HepG2 (cell line): Measurements from ENCODE around the gene ZFR2. TPM values are rescaled to one million over a fixed set of nuclear protein-coding genes. Genes with fewer than 3 reads are reported as not detected.
A peak's percentile ranks its signal among the peaks of the same experiment; 100 is the strongest.

Source experiments
- ATAC-seq: fragments of 200-7000 bp; cut with Tn5 transposase; 3 replicates; pipeline ENCODE4 v1.9.1; 2020; ENCODE audit warnings: mild to moderate bottlenecking, moderate library complexity
- BruUV-seq: library from RNA; stranded (reverse); fragments of 400-500 nt; replicated peaks from 2 replicates; lab custom pipeline; 2021; lab: Mats Ljungman, UMichigan
- CTCF ChIA-PET: fragments of 300-600 bp; formaldehyde crosslinking; extraction: SDS; loops from one replicate; lab custom pipeline; 2021; ENCODE audit warnings: low total read pairs, inconsistent platforms, low intra/inter-chr PET ratio; lab: Yijun Ruan, JAX
- POLR2A ChIA-PET: fragments of 350-600 bp; sonication (Branson Sonifier 250); formaldehyde crosslinking; loops from one replicate; lab custom pipeline; 2020; ENCODE audit warnings: antibody characterized with exemption, inconsistent platforms; lab: Yijun Ruan, JAX
- DNase-seq: peaks from one replicate; pipeline ENCODE4 v3.0.0-alpha.2; 2015; ENCODE audit warnings: low spot score
- FAIRE-seq: peaks from 3 replicates; lab custom pipeline; 2011; peaks lifted over from hg19 to GRCh38; lab: Jason Lieb, UNC
- H2AFZ ChIP-seq: one replicate; pipeline ENCODE4 v1.6.1; 2011; ENCODE audit warnings: low read length, inconsistent platforms
- H3K27ac ChIP-seq: fragments of 300-600 bp; 3 replicates; pipeline ENCODE4 v1.8.0; 2011; ENCODE audit warnings: mixed run types, mild to moderate bottlenecking, mixed read lengths, low read length, inconsistent platforms; ENCODE audit not compliant: insufficient read depth; ENCODE audit errors: extremely low read length
- H3K27me3 ChIP-seq, 2 experiments: fragments of 200-600 bp in 1 of 2; 2 replicates in 1 of 2; 3 replicates in 1 of 2; pipeline versions ENCODE4 v1.6.0 to v1.8.0; 2011; ENCODE audit warnings: low read length in 2 of 2, mild to moderate bottlenecking in 2 of 2, moderate library complexity in 2 of 2, inconsistent platforms in 1 of 2; ENCODE audit not compliant: insufficient read depth in 2 of 2, control insufficient read depth in 1 of 2
- H3K36me3 ChIP-seq, 2 experiments: fragments of 200-600 bp in 1 of 2; replicated peaks in 1 of 2; 2 replicates in 1 of 2; 3 replicates in 1 of 2; pipeline versions ENCODE4 v1.5.1 to v1.8.0; 2011; ENCODE audit warnings: low read length in 2 of 2, inconsistent platforms in 1 of 2; ENCODE audit not compliant: insufficient read depth in 2 of 2, control insufficient read depth in 1 of 2
- H3K4me1 ChIP-seq: 2 replicates; pipeline ENCODE4 v1.5.1; 2012; ENCODE audit warnings: low read length, inconsistent platforms; ENCODE audit not compliant: insufficient read depth
- H3K4me2 ChIP-seq: 2 replicates; pipeline ENCODE4 v1.6.0; 2011; ENCODE audit warnings: low read depth, low read length, inconsistent platforms
- H3K4me3 ChIP-seq, 3 experiments: fragments of 200-600 bp in 1 of 3; sonication (generic), shearing (Covaris generic) in 1 of 3; replicated peaks in 1 of 3; 2 replicates each; pipeline ENCODE4 v1.5.1; 2011 to 2016; ENCODE audit warnings: low read length in 3 of 3, inconsistent platforms in 2 of 3, low read depth in 2 of 3, mild to moderate bottlenecking in 2 of 3, control low read depth in 1 of 3, mixed read lengths in 1 of 3; ENCODE audit not compliant: insufficient read depth in 1 of 3
- H3K79me2 ChIP-seq: one replicate; pipeline ENCODE4 v1.6.1; 2011; ENCODE audit warnings: low read length, inconsistent platforms; ENCODE audit not compliant: insufficient read depth
- H3K9ac ChIP-seq: 2 replicates; pipeline ENCODE4 v1.6.0; 2011; ENCODE audit warnings: mild to moderate bottlenecking, low read depth, low read length, inconsistent platforms; ENCODE audit not compliant: insufficient read depth
- H3K9me3 ChIP-seq: 2 replicates; pipeline ENCODE4 v1.5.1; 2012; ENCODE audit warnings: mild to moderate bottlenecking, low read length
- H4K20me1 ChIP-seq: 2 replicates; pipeline ENCODE4 v1.6.0; 2011; ENCODE audit warnings: inconsistent platforms, mild to moderate bottlenecking, low read length, moderate library complexity; ENCODE audit not compliant: insufficient read depth
- STAG1 ChIP-seq: sonication (generic); formaldehyde crosslinking; IDR thresholded peaks from 2 replicates; pipeline ENCODE4 v1.4.0; 2020; ENCODE audit warnings: missing genetic modification reagents
- ZBTB33 ChIP-seq: sonication (generic); formaldehyde crosslinking; IDR thresholded peaks from 2 replicates; pipeline ENCODE4 v1.4.0; 2020; ENCODE audit warnings: missing genetic modification reagents
- ZNF446 ChIP-seq: sonication (generic); formaldehyde crosslinking; IDR thresholded peaks from 2 replicates; pipeline ENCODE4 v1.5.0; 2020; ENCODE audit warnings: mild to moderate bottlenecking, missing genetic modification reagents
- ZNF883 ChIP-seq: sonication (generic); formaldehyde crosslinking; IDR thresholded peaks from 2 replicates; pipeline ENCODE4 v1.5.1; 2020; ENCODE audit warnings: mild to moderate bottlenecking, missing genetic modification reagents; ENCODE audit errors: not compliant biosample characterization
- WGBS: methylation state at CpG from one replicate; pipeline ENCODE4 v1.1.6; 2017; ENCODE audit warnings: low lambda C conversion rate; 5-methylcytosine and 5-hydroxymethylcytosine counted together
- in situ Hi-C: cut with HindIII; loops from 2 replicates; pipeline ENCODE4 v1.10.0; 2017; ENCODE audit warnings: low pct_unique_long_range_greater_than_20kb; ENCODE audit not compliant: extremely low pct_ligation_motif_present
- intact Hi-C: fragments of 100-400 bp; cut with micrococcal nuclease; formaldehyde crosslinking; loops from one replicate; pipeline ENCODE4 v1.10.0; 2022; ENCODE audit not compliant: unreplicated experiment
- polyA plus RNA-seq, 8 experiments: library from polyadenylated mRNA; depleted of rRNA in 3 of 8; stranded (reverse) in 7 of 8; unstranded in 1 of 8; fragments of >200 nt; fragmentation: Illumina TruSeq in 4 of 8; extraction: Trizol in 4 of 8; gene quantifications; 2 replicates each; pipeline versions ENCODE4 v1.2.1 to v1.2.3, GENCODE V29; 2011 to 2016; ENCODE audit warnings: low read depth in 4 of 8, missing spikeins in 1 of 8, mixed read lengths in 1 of 8; ENCODE audit not compliant: insufficient read depth in 1 of 8
- total RNA-seq, 5 experiments: library from RNA; depleted of rRNA; stranded (reverse); fragments of >200 nt; fragmentation: Illumina TruSeq; extraction: Trizol; gene quantifications; 2 replicates each; pipeline ENCODE4 v1.2.3, GENCODE V29; 2016; ENCODE audit warnings: low read depth in 1 of 5
- TF ChIP-seq, protein P1 (sequence below): sonication (generic); formaldehyde crosslinking; IDR thresholded peaks from 2 replicates; pipeline ENCODE4 v1.5.0; 2020; ENCODE audit warnings: mild to moderate bottlenecking, missing genetic modification reagents, moderate library complexity

The ZFR2 gene
- total and polyA plus RNA-seq, 2 of the 13 experiments (the other 11 are each of a cell fraction or from before 2014, with no cell fraction given), result 0.37 to 0.69 TPM

DNA sequence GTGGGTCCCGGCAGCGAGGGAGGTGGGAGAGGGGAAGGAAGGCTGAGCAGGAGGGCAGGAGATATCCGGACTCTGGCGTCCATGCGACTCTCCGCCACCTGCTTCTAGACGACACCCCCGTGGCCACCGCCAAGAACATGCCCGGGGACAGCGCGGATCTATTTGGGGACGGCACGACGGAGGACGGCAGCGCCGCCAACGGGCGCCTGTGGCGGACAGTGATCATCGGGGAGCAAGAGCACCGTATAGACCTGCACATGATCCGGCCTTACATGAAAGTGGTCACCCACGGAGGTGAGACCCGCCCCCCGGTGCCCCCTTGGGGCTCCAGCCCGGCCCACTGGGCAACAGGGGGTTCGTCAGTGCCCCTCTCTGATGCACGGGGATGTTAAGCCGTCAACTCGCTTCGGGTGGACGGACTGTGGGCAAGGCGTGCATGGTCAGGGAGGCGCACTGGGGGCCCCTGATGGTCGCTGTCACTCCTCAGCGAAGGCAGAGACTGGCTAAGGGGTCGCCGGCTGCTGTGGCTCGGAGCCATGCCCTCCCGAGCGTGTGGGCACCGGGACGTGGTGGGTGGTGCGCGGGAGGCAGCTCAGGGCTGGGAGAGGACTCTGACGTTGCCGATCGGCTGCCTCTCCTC lies 38.9 kb upstream of the ZFR2 start:
- Histone ChIP-seq H3K27me3 (peaks cover 2 to 24% of the 10 kb centered on the region in 2 experiments; a peak in 4 of 5 replicates), H2AFZ (no peak overlapping the region), H3K36me3 (no peaks in the 10 kb centered on the region), H3K27ac (no peak overlapping the region), H3K9ac (no peak overlapping the region), H3K4me1 (no peaks in the 10 kb centered on the region), H3K4me3 (no peak overlapping the region), H3K9me3 (peaks cover 4% of the 10 kb centered on the region; the same call in 1 of the 2 replicates), H3K4me2 (no peak overlapping the region), H3K79me2 (no peaks in the 10 kb centered on the region)
- in situ Hi-C loops (no loop called here), intact Hi-C loops (no loop called here)
- peak; percentile 70 for ATAC-seq
- 28% methylated on average over 21 of the region's 50 CpGs for WGBS
- FAIRE-seq, result no peak
- TF ChIP-seq STAG1 (CRISPR knock-in tag) (peak; percentile 16), ZNF446 (CRISPR knock-in tag) (no peak), ZBTB33 (0 out of 2 replicates have a peak, but pooled peaks have one; percentile 10), ZNF883 (CRISPR knock-in tag) (no peak)
- TF ChIP-seq, protein P1, sequence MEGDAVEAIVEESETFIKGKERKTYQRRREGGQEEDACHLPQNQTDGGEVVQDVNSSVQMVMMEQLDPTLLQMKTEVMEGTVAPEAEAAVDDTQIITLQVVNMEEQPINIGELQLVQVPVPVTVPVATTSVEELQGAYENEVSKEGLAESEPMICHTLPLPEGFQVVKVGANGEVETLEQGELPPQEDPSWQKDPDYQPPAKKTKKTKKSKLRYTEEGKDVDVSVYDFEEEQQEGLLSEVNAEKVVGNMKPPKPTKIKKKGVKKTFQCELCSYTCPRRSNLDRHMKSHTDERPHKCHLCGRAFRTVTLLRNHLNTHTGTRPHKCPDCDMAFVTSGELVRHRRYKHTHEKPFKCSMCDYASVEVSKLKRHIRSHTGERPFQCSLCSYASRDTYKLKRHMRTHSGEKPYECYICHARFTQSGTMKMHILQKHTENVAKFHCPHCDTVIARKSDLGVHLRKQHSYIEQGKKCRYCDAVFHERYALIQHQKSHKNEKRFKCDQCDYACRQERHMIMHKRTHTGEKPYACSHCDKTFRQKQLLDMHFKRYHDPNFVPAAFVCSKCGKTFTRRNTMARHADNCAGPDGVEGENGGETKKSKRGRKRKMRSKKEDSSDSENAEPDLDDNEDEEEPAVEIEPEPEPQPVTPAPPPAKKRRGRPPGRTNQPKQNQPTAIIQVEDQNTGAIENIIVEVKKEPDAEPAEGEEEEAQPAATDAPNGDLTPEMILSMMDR (CRISPR knock-in tag), result 0 out of 2 replicates have a peak, but pooled peaks have one; percentile 21
- TF ChIP-seq, all 625 proteins: peak for 3
- ChIA-PET CTCF (no interaction called here), POLR2A (no interaction called here)
- no TSS peak for BruUV-seq
- H4K20me1 ChIP-seq, result no peaks in the 10 kb centered on the region
- no peak for DNase-seq
